ENCODE data around the gene PTPN21. TPM values are rescaled to one million over a fixed set of nuclear protein-coding genes. Genes with fewer than 3 reads are reported as not detected.

Gene PTPN21
- total RNA-seq, 4 donors from 2014 or later, result 39.5 to 76.9 (median 64.0) TPM

DNA sequence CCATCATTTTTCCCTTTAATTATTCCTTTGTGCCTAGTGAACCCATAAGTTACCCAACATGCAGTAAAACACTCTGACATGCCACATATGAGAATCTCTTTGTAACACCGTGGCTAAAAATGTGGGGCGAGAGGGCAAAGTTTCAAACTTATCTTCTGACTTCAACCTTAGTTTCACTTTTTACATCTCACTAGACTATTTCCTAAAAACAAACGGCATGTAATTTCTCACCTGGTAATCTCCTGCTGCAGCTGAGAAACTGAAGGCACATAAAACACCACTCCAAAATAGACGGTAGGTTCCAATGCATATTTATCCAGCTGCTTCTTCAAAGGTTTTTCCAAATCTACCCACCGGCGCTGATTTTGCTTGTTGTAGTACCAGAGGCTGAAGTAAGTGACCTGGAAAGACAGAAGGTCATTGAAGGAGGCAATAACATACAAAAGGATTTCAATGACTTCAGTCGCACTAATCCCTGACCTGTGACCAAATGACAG is 37.9 kb downstream of the PTPN21 start:
- TF ChIP-seq POLR2A (IDR thresholded peaks at IDR 0.05), result no peak
- TF ChIP-seq, protein P1, sequence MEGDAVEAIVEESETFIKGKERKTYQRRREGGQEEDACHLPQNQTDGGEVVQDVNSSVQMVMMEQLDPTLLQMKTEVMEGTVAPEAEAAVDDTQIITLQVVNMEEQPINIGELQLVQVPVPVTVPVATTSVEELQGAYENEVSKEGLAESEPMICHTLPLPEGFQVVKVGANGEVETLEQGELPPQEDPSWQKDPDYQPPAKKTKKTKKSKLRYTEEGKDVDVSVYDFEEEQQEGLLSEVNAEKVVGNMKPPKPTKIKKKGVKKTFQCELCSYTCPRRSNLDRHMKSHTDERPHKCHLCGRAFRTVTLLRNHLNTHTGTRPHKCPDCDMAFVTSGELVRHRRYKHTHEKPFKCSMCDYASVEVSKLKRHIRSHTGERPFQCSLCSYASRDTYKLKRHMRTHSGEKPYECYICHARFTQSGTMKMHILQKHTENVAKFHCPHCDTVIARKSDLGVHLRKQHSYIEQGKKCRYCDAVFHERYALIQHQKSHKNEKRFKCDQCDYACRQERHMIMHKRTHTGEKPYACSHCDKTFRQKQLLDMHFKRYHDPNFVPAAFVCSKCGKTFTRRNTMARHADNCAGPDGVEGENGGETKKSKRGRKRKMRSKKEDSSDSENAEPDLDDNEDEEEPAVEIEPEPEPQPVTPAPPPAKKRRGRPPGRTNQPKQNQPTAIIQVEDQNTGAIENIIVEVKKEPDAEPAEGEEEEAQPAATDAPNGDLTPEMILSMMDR (IDR thresholded peaks at IDR 0.05), result no peak
- WGBS, 2 donors, result 66 to 80% methylated on average over 7 of the region's 7 CpGs
- no peak overlapping the region for H3K4me3 ChIP-seq (ENCODE audit: low read depth, poor library complexity, severe bottlenecking)
- intact Hi-C loops (cut with DNase I; ENCODE audit: low total_unique reads), result no loop called here
- no peak for DNase-seq (ENCODE audit: low spot score in 2 of 2)

GRCh38 chr14:88515499-88516221 is 39.1 kb downstream of the PTPN21 start:
- TF ChIP-seq, protein P1 (IDR thresholded peaks at IDR 0.05), result no peak
- no peak for TF ChIP-seq POLR2A (IDR thresholded peaks at IDR 0.05)
- no peak for DNase-seq (ENCODE audit: low spot score in 2 of 2)
- WGBS, 2 donors, result 70 to 84% methylated on average over 1 of the region's 1 CpG
- no peak overlapping the region for H3K4me3 ChIP-seq (ENCODE audit: low read depth, poor library complexity, severe bottlenecking)
- intact Hi-C loops (cut with DNase I; ENCODE audit: low total_unique reads), result no loop called here

- TF ChIP-seq, protein P1 (IDR thresholded peaks at IDR 0.05), result no peak
- no peak for TF ChIP-seq POLR2A (IDR thresholded peaks at IDR 0.05)
- intact Hi-C loops (cut with DNase I; ENCODE audit: low total_unique reads), result no loop called here
- WGBS, 2 donors, result 95 to 98% methylated on average over 1 of the region's 1 CpG
- no peak for DNase-seq (ENCODE audit: low spot score in 2 of 2)
- H3K4me3 ChIP-seq (ENCODE audit: low read depth, poor library complexity, severe bottlenecking), result no peak overlapping the region
These were observed 47.6 kb downstream of the PTPN21 start for GRCh38 chr14:88507208-88507607.

DNA sequence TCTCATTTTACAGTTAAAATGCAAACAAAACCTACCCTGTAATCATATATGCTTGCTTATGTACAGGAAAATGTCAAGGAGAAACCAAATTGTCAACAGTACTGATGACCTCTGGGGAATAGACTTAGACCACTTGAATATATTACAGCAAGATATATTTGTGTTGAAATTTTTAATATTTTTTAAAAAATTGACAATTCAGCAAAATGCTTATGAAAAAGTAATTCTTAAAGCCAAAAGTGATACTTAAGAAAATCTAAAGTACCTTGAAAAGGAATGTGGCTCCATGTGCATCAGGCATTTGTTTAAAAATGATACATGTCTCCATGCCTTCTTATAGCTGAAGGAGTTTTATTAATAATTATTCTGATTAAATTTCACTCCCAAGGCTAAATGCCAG is 49.2 kb downstream of the PTPN21 start:
- no peak overlapping the region for H3K4me3 ChIP-seq (ENCODE audit: low read depth, poor library complexity, severe bottlenecking)
- intact Hi-C loops (cut with DNase I; ENCODE audit: low total_unique reads), result no loop called here
- no peak for DNase-seq (ENCODE audit: low spot score in 2 of 2)
- TF ChIP-seq POLR2A (IDR thresholded peaks at IDR 0.05), result no peak
- TF ChIP-seq, protein P1 (IDR thresholded peaks at IDR 0.05), result no peak

GRCh38 chr14:88504602-88505001 is 50.2 kb downstream of the PTPN21 start:
- no peak for DNase-seq (ENCODE audit: low spot score in 2 of 2)
- 97 to 98% methylated on average over 2 of the region's 2 CpGs for WGBS, 2 donors
- H3K4me3 ChIP-seq (ENCODE audit: low read depth, poor library complexity, severe bottlenecking), result no peak overlapping the region
- TF ChIP-seq, protein P1 (IDR thresholded peaks at IDR 0.05), result no peak
- no peak for TF ChIP-seq POLR2A (IDR thresholded peaks at IDR 0.05)
- intact Hi-C loops (cut with DNase I; ENCODE audit: low total_unique reads), result no loop called here
